Astrocyte of the spinal cord (primary cell): ENCODE data around the gene CHDH.

Experiments used
- DNase-seq: peaks from one replicate; pipeline ENCODE4 v3.0.0; 2011; ENCODE audit warnings: low read depth, low spot score
- H3K4me3 ChIP-seq: 2 replicates; pipeline ENCODE4 v1.5.1; 2011; ENCODE audit warnings: low read depth, mild to moderate bottlenecking, low read length, moderate library complexity
- in situ Hi-C: cut with HindIII; loops from 2 replicates; pipeline ENCODE4 v1.10.0; 2017; ENCODE audit warnings: low sequenced_read_pairs
- TF ChIP-seq, protein P1 (sequence below): IDR thresholded peaks from 2 replicates; pipeline ENCODE4 v1.5.1; 2012; ENCODE audit warnings: low read depth, mild to moderate bottlenecking, low read length, inconsistent platforms

The CHDH gene

GRCh38 chr3:53865732-53866499 is 19.7 kb upstream of the CHDH start:
- TF ChIP-seq, protein P1, sequence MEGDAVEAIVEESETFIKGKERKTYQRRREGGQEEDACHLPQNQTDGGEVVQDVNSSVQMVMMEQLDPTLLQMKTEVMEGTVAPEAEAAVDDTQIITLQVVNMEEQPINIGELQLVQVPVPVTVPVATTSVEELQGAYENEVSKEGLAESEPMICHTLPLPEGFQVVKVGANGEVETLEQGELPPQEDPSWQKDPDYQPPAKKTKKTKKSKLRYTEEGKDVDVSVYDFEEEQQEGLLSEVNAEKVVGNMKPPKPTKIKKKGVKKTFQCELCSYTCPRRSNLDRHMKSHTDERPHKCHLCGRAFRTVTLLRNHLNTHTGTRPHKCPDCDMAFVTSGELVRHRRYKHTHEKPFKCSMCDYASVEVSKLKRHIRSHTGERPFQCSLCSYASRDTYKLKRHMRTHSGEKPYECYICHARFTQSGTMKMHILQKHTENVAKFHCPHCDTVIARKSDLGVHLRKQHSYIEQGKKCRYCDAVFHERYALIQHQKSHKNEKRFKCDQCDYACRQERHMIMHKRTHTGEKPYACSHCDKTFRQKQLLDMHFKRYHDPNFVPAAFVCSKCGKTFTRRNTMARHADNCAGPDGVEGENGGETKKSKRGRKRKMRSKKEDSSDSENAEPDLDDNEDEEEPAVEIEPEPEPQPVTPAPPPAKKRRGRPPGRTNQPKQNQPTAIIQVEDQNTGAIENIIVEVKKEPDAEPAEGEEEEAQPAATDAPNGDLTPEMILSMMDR, result no peak
- in situ Hi-C loops, result no loop called here
- H3K4me3 ChIP-seq, result no peak overlapping the region
- DNase-seq, result no peak

GRCh38 chr3:53863145-53863544 is 16.9 kb upstream of the CHDH start:
- H3K4me3 ChIP-seq, result no peak overlapping the region
- TF ChIP-seq, protein P1, result no peak
- in situ Hi-C loops, result no loop called here
- DNase-seq, result no peak

GRCh38 chr3:53862241-53862640 is 16.0 kb upstream of the CHDH start:
- in situ Hi-C loops, result no loop called here
- no peak overlapping the region for H3K4me3 ChIP-seq
- TF ChIP-seq, protein P1, result no peak
- no peak for DNase-seq

DNA sequence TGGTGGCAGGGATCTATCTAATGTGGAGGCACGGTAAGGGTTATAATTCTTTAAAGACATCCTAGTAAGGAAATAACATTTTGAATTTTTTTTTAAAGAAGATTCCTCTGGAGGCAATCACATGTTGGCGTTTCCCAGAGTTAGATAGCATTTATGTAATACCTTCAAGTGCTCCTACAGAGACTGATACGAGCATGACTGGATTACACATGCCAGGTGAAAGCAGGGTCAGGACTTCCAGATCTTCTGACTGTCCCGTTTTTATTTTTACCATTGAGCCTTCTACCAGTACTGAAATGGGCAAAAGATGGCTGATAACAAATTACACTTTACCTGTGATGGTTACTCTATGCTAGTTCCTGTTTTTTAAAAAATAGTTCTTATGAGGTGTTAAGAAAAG is 14.0 kb upstream of the CHDH start:
- TF ChIP-seq, protein P1, result no peak
- in situ Hi-C loops, result no loop called here
- no peak overlapping the region for H3K4me3 ChIP-seq
- no peak for DNase-seq

GRCh38 chr3:53859178-53859577 is 13.0 kb upstream of the CHDH start:
- no peak overlapping the region for H3K4me3 ChIP-seq
- in situ Hi-C loops, result no loop called here
- DNase-seq, result no peak
- TF ChIP-seq, protein P1, result no peak

GRCh38 chr3:53858096-53858741 is 12.0 kb upstream of the CHDH start:
- TF ChIP-seq, protein P1, result no peak
- in situ Hi-C loops, result no loop called here
- no peak for DNase-seq
- no peak overlapping the region for H3K4me3 ChIP-seq
